Measurements from ENCODE around the gene ZCCHC2.

- TF ChIP-seq SMC3 (IDR thresholded peaks at IDR 0.05; ENCODE audit: low read depth, low read length) = no peak
- no peak for TF ChIP-seq FOS (IDR thresholded peaks at IDR 0.05; ENCODE audit: low read depth, low read length)
- no peak for TF ChIP-seq MXI1 (IDR thresholded peaks at IDR 0.05; ENCODE audit: borderline replicate concordance, low read depth, low read length)
- TF ChIP-seq RCOR1 (IDR thresholded peaks at IDR 0.05; ENCODE audit: insufficient replicate concordance, low read length) = no peak
- TF ChIP-seq POLR2A (IDR thresholded peaks at IDR 0.05; ENCODE audit: low read depth, low read length) = no peak
- TF ChIP-seq RFX5 (IDR thresholded peaks at IDR 0.05; ENCODE audit: low read depth, low read length) = no peak
- no peak for TF ChIP-seq CEBPB (IDR thresholded peaks at IDR 0.05; ENCODE audit: low read depth, low read length)
- no peak for TF ChIP-seq CTCF (conservative IDR thresholded peaks at IDR 0.05; ENCODE audit: low read depth, low read length)
- TF ChIP-seq MAFK (IDR thresholded peaks at IDR 0.05; ENCODE audit: low read depth, low read length) = no peak
- no peak for TF ChIP-seq CHD1 (IDR thresholded peaks at IDR 0.05; ENCODE audit: low read depth, low read length)
- TF ChIP-seq ELK1 (IDR thresholded peaks at IDR 0.05; ENCODE audit: borderline replicate concordance, low read depth, low read length) = no peak
- TF ChIP-seq, protein P1, sequence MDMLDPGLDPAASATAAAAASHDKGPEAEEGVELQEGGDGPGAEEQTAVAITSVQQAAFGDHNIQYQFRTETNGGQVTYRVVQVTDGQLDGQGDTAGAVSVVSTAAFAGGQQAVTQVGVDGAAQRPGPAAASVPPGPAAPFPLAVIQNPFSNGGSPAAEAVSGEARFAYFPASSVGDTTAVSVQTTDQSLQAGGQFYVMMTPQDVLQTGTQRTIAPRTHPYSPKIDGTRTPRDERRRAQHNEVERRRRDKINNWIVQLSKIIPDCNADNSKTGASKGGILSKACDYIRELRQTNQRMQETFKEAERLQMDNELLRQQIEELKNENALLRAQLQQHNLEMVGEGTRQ (IDR thresholded peaks at IDR 0.05; ENCODE audit: low read depth, low read length) = no peak
Measured at GRCh38 chr18:62571037-62571436, 48.2 kb downstream of the ZCCHC2 start.

Data from IMR-90 (cell line).